Right atrium auricular region (tissue), 2 donors: ENCODE measurements around the gene RAI14. TPM values are rescaled to one million over a fixed set of nuclear protein-coding genes. Genes with fewer than 3 reads are reported as not detected.

ENCODE experiments used
- DNase-seq: peaks from one replicate; pipeline ENCODE4 v3.0.0-alpha.2; 2019; ENCODE audit warnings: low spot score
- H3K27ac ChIP-seq, 2 donors: fragments of 200-600 bp; sonication (generic); 1 replicate in 1 of 2; 2 replicates in 1 of 2; pipeline ENCODE4 v1.5.1; 2016 to 2019
- H3K27me3 ChIP-seq, 2 donors: fragments of 200-600 bp; sonication (generic); one replicate each; pipeline versions ENCODE4 v1.5.1 to v1.6.0; 2017 to 2019
- H3K36me3 ChIP-seq: fragments of 200-600 bp; sonication (generic); one replicate; pipeline ENCODE4 v1.5.1; 2016
- H3K4me1 ChIP-seq, 2 donors: fragments of 200-600 bp; sonication (generic); one replicate each; pipeline versions ENCODE4 v1.5.1 to v1.6.0; 2017 to 2019
- H3K4me3 ChIP-seq, 2 donors: fragments of 200-600 bp; sonication (generic); 1 replicate in 1 of 2; 2 replicates in 1 of 2; pipeline ENCODE4 v1.5.1; 2017 to 2019; ENCODE audit warnings: mild to moderate bottlenecking in 1 of 2, moderate library complexity in 1 of 2
- H3K9me3 ChIP-seq, 2 donors: fragments of 200-600 bp; sonication (generic); one replicate each; pipeline ENCODE4 v1.5.1; 2019
- CTCF ChIP-seq, 2 donors: fragments of 200-600 bp; sonication (generic); IDR thresholded peaks; one replicate each; pipeline ENCODE4 v1.5.1; 2019; ENCODE audit warnings: antibody characterized with exemption in 2 of 2
- total RNA-seq, 2 donors: library from RNA; depleted of rRNA; stranded (reverse); fragments of >200 nt; gene quantifications; one replicate each; pipeline ENCODE4 v1.1.0, GENCODE V29; 2016

The RAI14 gene
- total RNA-seq, 2 donors from 2014 or later = 14.0 to 21.3 TPM

- Histone ChIP-seq H3K27ac (no peak overlapping the region), H3K9me3 (no peaks in the 10 kb centered on the region), H3K4me3 (no peak overlapping the region), H3K27me3 (no peaks in the 10 kb centered on the region), H3K36me3 (no peaks in the 10 kb centered on the region), H3K4me1 (no peaks in the 10 kb centered on the region)
- DNase-seq = no peak
- no peak for TF ChIP-seq CTCF (IDR thresholded peaks at IDR 0.05)
Observed at GRCh38 chr5:34715711-34716110, 59.6 kb downstream of the RAI14 start.

GRCh38 chr5:34716986-34717385 is 60.9 kb downstream of the RAI14 start:
- Histone ChIP-seq H3K27me3 (no peaks in the 10 kb centered on the region), H3K4me1 (no peaks in the 10 kb centered on the region), H3K9me3 (no peaks in the 10 kb centered on the region), H3K4me3 (no peak overlapping the region), H3K27ac (peak overlapping the region in 1 of 2 donors; percentile 12), H3K36me3 (no peaks in the 10 kb centered on the region)
- no peak for TF ChIP-seq CTCF (IDR thresholded peaks at IDR 0.05)
- no peak for DNase-seq

- DNase-seq = no peak
- Histone ChIP-seq H3K27ac (peak overlapping the region in 1 of 2 donors; percentile 40), H3K36me3 (no peaks in the 10 kb centered on the region), H3K9me3 (no peaks in the 10 kb centered on the region), H3K4me3 (no peak overlapping the region), H3K4me1 (no peaks in the 10 kb centered on the region), H3K27me3 (no peaks in the 10 kb centered on the region)
- TF ChIP-seq CTCF (IDR thresholded peaks at IDR 0.05) = no peak
Observed at GRCh38 chr5:34717426-34718327, 61.5 kb downstream of the RAI14 start.

- Histone ChIP-seq H3K9me3 (no peaks in the 10 kb centered on the region), H3K36me3 (no peaks in the 10 kb centered on the region), H3K4me1 (no peaks in the 10 kb centered on the region), H3K27me3 (no peaks in the 10 kb centered on the region), H3K4me3 (no peak overlapping the region), H3K27ac (peak overlapping the region in 1 of 2 donors; percentile 40)
- DNase-seq = no peak
- TF ChIP-seq CTCF (IDR thresholded peaks at IDR 0.05) = no peak
Observed at GRCh38 chr5:34718516-34718915, 62.4 kb downstream of the RAI14 start.

- no peak overlapping the region for H3K27ac ChIP-seq
- H3K4me1 ChIP-seq = no peaks in the 10 kb centered on the region
- no peak overlapping the region for H3K4me3 ChIP-seq
- DNase-seq = no peak
- no peaks in the 10 kb centered on the region for H3K9me3 ChIP-seq
- H3K27me3 ChIP-seq = no peaks in the 10 kb centered on the region
- H3K36me3 ChIP-seq = no peaks in the 10 kb centered on the region
- TF ChIP-seq CTCF (IDR thresholded peaks at IDR 0.05) = no peak
Observed at GRCh38 chr5:34719029-34719428, 62.9 kb downstream of the RAI14 start.
